Transverse colon (tissue), 4 donors: Measurements from ENCODE around the gene FNIP2. TPM values are rescaled to one million over a fixed set of nuclear protein-coding genes. Genes with fewer than 3 reads are reported as not detected.

Experiments
- DNase-seq: peaks from one replicate; pipeline ENCODE4 v3.0.0-alpha.2; 2019
- H3K27ac ChIP-seq, 4 donors: fragments of 200-600 bp; sonication (generic); 2 replicates each; pipeline ENCODE4 v1.5.1; 2016 to 2018; ENCODE audit warnings: inconsistent platforms in 4 of 4
- H3K27me3 ChIP-seq: fragments of 200-600 bp; sonication (generic); 2 replicates; pipeline ENCODE4 v1.5.1; 2017; ENCODE audit warnings: inconsistent platforms
- H3K36me3 ChIP-seq, 4 donors: fragments of 200-600 bp; sonication (generic); 2 replicates each; pipeline ENCODE4 v1.5.1; 2017 to 2019; ENCODE audit warnings: inconsistent platforms in 4 of 4
- H3K4me1 ChIP-seq, 4 donors: fragments of 200-600 bp; sonication (generic); 2 replicates each; pipeline ENCODE4 v1.5.1; 2017 to 2020; ENCODE audit warnings: inconsistent platforms in 4 of 4
- H3K4me3 ChIP-seq, 4 donors: fragments of 200-600 bp; sonication (generic); 1 replicate in 1 of 4; 2 replicates in 3 of 4; pipeline versions ENCODE4 v1.5.1 to v1.6.1; 2017 to 2019; ENCODE audit warnings: inconsistent platforms in 4 of 4
- H3K9me3 ChIP-seq, 2 donors: fragments of 200-600 bp; sonication (generic); 2 replicates each; pipeline ENCODE4 v1.5.1; 2017 to 2019; ENCODE audit warnings: inconsistent platforms in 2 of 2
- CTCF ChIP-seq, 5 experiments: fragments of 200-600 bp in 3 of 5; fragments of 450-650 bp in 2 of 5; sonication (generic) in 3 of 5; IDR thresholded peaks; 1 replicate in 2 of 5; 2 replicates in 3 of 5; pipeline ENCODE4 v1.5.1; 2016 to 2017; ENCODE audit warnings: antibody characterized with exemption in 5 of 5, inconsistent platforms in 3 of 5, mild to moderate bottlenecking in 2 of 5, moderate library complexity in 1 of 5
- EP300 ChIP-seq: sonication (generic); formaldehyde crosslinking; IDR thresholded peaks from one replicate; pipeline ENCODE4 v1.6.1; 2017; ENCODE audit warnings: antibody characterized with exemption, low read depth
- POLR2A ChIP-seq: fragments of 450-650 bp; IDR thresholded peaks from one replicate; pipeline ENCODE4 v1.6.1; 2016; ENCODE audit warnings: antibody characterized with exemption, mild to moderate bottlenecking, moderate library complexity
- POLR2AphosphoS5 ChIP-seq, 3 donors: sonication (generic); formaldehyde crosslinking; IDR thresholded peaks; one replicate each; pipeline ENCODE4 v1.6.1; 2016; ENCODE audit warnings: antibody characterized with exemption in 3 of 3
- WGBS, 2 donors: methylation state at CpG; one replicate each; pipeline ENCODE4 v1.1.5; 2018; ENCODE audit warnings: low coverage in 1 of 2; 5-methylcytosine and 5-hydroxymethylcytosine counted together
- in situ Hi-C, 4 donors: fragments of 200-750 bp; cut with MboI; loops; one replicate each; pipeline versions ENCODE4 v1.15.0 to v1.15.1; 2017; ENCODE audit warnings: low sequenced_read_pairs in 3 of 4, low pct_ligation_motif_present in 1 of 4, low pct_unique_long_range_greater_than_20kb in 1 of 4
- intact Hi-C: fragments of 100-400 bp; cut with DNase I; formaldehyde crosslinking; loops from one replicate; pipeline ENCODE4 v1.15.1; 2023; ENCODE audit warnings: low total_unique reads
- total RNA-seq, 4 donors: library from RNA; depleted of rRNA; stranded (reverse); fragments of >200 nt; gene quantifications; one replicate each; pipeline ENCODE4 v1.1.0, GENCODE V29; 2016

FNIP2 gene
- total RNA-seq, 4 donors from 2014 or later, result 47.2 to 105 (median 64.0) TPM

GRCh38 chr4:158840131-158840530, 71.3 kb downstream of the FNIP2 start:
- Histone ChIP-seq H3K36me3 (peaks cover 0 to 5% (median 0%) of the 10 kb centered on the region in 4 donors), H3K27me3 (no peaks in the 10 kb centered on the region), H3K4me3 (no peak overlapping the region), H3K9me3 (no peaks in the 10 kb centered on the region), H3K4me1 (peaks cover 0 to 23% (median 8%) of the 10 kb centered on the region in 4 donors), H3K27ac (no peak overlapping the region)
- 94 to 95% methylated on average over 4 of the region's 4 CpGs for WGBS, 2 donors
- no peak for DNase-seq
- in situ Hi-C loops (loop anchor here in 1 of 4 donors (5.0 kb wide), 1 partner anchor 108 kb away; no protein-coding TSS in a partner anchor), intact Hi-C loops (no loop called here)
- TF ChIP-seq POLR2AphosphoS5 (IDR thresholded peaks at IDR 0.05), result no peak

GRCh38 chr4:158841540-158841939, 72.7 kb downstream of the FNIP2 start:
- no peak overlapping the region for H3K4me3 ChIP-seq
- 83 to 86% methylated on average over 1 to 3 of the region's 3 CpGs for WGBS, 2 donors
- DNase-seq, result no peak
- no peak overlapping the region for H3K27ac ChIP-seq
- peaks cover 0 to 28% (median 8%) of the 10 kb centered on the region in 4 donors for H3K4me1 ChIP-seq
- in situ Hi-C loops, result loop anchor here in 1 of 4 donors (5.0 kb wide), 1 partner anchor 109 kb away; no protein-coding TSS in a partner anchor
- peaks cover 0 to 2% (median 0%) of the 10 kb centered on the region in 4 donors for H3K36me3 ChIP-seq
- intact Hi-C loops, result no loop called here
- H3K9me3 ChIP-seq, result no peaks in the 10 kb centered on the region
- TF ChIP-seq POLR2A, result no peak
- no peak for TF ChIP-seq CTCF (IDR thresholded peaks at IDR 0.05)
- TF ChIP-seq EP300, result no peak
- no peak for TF ChIP-seq POLR2AphosphoS5 (IDR thresholded peaks at IDR 0.05)
- no peaks in the 10 kb centered on the region for H3K27me3 ChIP-seq

- WGBS, 2 donors, result 63 to 68% methylated on average over 2 to 4 of the region's 4 CpGs
- no peak overlapping the region for H3K27ac ChIP-seq
- no peak overlapping the region for H3K4me3 ChIP-seq
- intact Hi-C loops (loop anchor here (2.0 kb wide), 1 partner anchor 71 kb away; no protein-coding TSS in a partner anchor), in situ Hi-C loops (no loop called here)
- no peak for TF ChIP-seq EP300
- no peak for TF ChIP-seq POLR2A
- TF ChIP-seq CTCF (IDR thresholded peaks at IDR 0.05), result no peak
- TF ChIP-seq POLR2AphosphoS5 (IDR thresholded peaks at IDR 0.05), result no peak
- H3K36me3 ChIP-seq, result peaks cover 0 to 7% (median 0%) of the 10 kb centered on the region in 4 donors
- H3K27me3 ChIP-seq, result no peaks in the 10 kb centered on the region
- DNase-seq, result no peak
- peaks cover 0 to 15% (median under 1%) of the 10 kb centered on the region in 4 donors for H3K4me1 ChIP-seq
- no peaks in the 10 kb centered on the region for H3K9me3 ChIP-seq
Observed at GRCh38 chr4:158845311-158846041, 76.7 kb downstream of the FNIP2 start.

- H3K27me3 ChIP-seq, result no peaks in the 10 kb centered on the region
- WGBS, 2 donors, result 100% methylated on average over 4 of the region's 4 CpGs; no CpG with 5 or more reads in 1 of the 2 donors
- H3K4me3 ChIP-seq, result no peak overlapping the region
- intact Hi-C loops (no loop called here), in situ Hi-C loops (no loop called here)
- no peak for DNase-seq
- peaks cover 0 to 18% (median 3%) of the 10 kb centered on the region in 4 donors for H3K4me1 ChIP-seq
- no peak overlapping the region for H3K27ac ChIP-seq
- no peak for TF ChIP-seq CTCF (IDR thresholded peaks at IDR 0.05)
- TF ChIP-seq POLR2AphosphoS5 (IDR thresholded peaks at IDR 0.05), result no peak
- TF ChIP-seq EP300, result no peak
- TF ChIP-seq POLR2A, result no peak
- H3K36me3 ChIP-seq, result peaks cover 0 to 7% (median 2%) of the 10 kb centered on the region in 4 donors
- H3K9me3 ChIP-seq, result no peaks in the 10 kb centered on the region
Observed at GRCh38 chr4:158847535-158847934, 78.7 kb downstream of the FNIP2 start.
